Liver (tissue), 3 donors: ENCODE measurements around the gene ESRRB.

Experiments used
- GABPA ChIP-seq, 2 donors: IDR thresholded peaks in 1 of 2; conservative IDR thresholded peaks in 1 of 2; 2 replicates each; pipeline ENCODE4 v1.6.1; 2016; ENCODE audit warnings: antibody characterized with exemption in 2 of 2, mild to moderate bottlenecking in 1 of 2, moderate library complexity in 1 of 2
- SP1 ChIP-seq: IDR thresholded peaks from 2 replicates; pipeline ENCODE4 v1.6.1; 2018; ENCODE audit warnings: antibody characterized with exemption, mild to moderate bottlenecking
- TAF1 ChIP-seq: conservative IDR thresholded peaks from 2 replicates; pipeline ENCODE4 v1.6.1; 2016; ENCODE audit warnings: antibody characterized with exemption, mild to moderate bottlenecking
- TF ChIP-seq, protein P1 (sequence below): fragments of 150-350 bp; IDR thresholded peaks from 2 replicates; pipeline ENCODE4 v1.5.1; 2017; ENCODE audit warnings: improper control_type of control experiment, low read depth, low read length; ENCODE audit not compliant: missing input control
- TF ChIP-seq, protein P2 (sequence below): IDR thresholded peaks from 2 replicates; pipeline ENCODE4 v1.6.1; 2016; ENCODE audit warnings: antibody characterized with exemption
- TF ChIP-seq, protein P3 (sequence below): IDR thresholded peaks from 2 replicates; pipeline ENCODE4 v1.6.1; 2016; ENCODE audit warnings: antibody characterized with exemption, mild to moderate bottlenecking
- TF ChIP-seq, protein P4 (sequence below): IDR thresholded peaks from 2 replicates; pipeline ENCODE4 v1.6.1; 2016; ENCODE audit warnings: antibody characterized with exemption
- donor health status: healthy.
- donor health status: healthy.

DNA sequence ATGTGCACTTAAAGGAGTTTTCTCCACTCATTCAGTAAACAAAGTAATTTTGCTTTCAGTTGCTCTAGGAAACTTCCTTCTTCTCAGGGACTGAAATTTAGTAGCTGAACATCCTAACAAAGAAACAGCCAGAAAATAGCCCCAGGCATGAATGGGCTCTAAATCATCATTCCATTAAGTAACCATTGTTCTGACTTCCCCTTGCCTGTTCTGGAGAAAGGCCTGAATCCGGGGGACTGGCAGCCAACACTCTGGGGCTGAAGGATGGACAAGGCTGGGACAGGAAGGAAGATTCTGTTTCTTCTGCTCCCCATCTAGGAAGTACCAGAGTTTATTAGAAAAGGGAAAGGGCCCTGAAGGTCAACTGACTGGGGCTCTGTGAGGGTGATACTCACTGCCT lies 104.5 kb downstream of the ESRRB start:
- TF ChIP-seq, protein P1, sequence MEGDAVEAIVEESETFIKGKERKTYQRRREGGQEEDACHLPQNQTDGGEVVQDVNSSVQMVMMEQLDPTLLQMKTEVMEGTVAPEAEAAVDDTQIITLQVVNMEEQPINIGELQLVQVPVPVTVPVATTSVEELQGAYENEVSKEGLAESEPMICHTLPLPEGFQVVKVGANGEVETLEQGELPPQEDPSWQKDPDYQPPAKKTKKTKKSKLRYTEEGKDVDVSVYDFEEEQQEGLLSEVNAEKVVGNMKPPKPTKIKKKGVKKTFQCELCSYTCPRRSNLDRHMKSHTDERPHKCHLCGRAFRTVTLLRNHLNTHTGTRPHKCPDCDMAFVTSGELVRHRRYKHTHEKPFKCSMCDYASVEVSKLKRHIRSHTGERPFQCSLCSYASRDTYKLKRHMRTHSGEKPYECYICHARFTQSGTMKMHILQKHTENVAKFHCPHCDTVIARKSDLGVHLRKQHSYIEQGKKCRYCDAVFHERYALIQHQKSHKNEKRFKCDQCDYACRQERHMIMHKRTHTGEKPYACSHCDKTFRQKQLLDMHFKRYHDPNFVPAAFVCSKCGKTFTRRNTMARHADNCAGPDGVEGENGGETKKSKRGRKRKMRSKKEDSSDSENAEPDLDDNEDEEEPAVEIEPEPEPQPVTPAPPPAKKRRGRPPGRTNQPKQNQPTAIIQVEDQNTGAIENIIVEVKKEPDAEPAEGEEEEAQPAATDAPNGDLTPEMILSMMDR: no peak
- TF ChIP-seq, protein P2, sequence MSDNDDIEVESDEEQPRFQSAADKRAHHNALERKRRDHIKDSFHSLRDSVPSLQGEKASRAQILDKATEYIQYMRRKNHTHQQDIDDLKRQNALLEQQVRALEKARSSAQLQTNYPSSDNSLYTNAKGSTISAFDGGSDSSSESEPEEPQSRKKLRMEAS: no peak
- TF ChIP-seq, protein P3, sequence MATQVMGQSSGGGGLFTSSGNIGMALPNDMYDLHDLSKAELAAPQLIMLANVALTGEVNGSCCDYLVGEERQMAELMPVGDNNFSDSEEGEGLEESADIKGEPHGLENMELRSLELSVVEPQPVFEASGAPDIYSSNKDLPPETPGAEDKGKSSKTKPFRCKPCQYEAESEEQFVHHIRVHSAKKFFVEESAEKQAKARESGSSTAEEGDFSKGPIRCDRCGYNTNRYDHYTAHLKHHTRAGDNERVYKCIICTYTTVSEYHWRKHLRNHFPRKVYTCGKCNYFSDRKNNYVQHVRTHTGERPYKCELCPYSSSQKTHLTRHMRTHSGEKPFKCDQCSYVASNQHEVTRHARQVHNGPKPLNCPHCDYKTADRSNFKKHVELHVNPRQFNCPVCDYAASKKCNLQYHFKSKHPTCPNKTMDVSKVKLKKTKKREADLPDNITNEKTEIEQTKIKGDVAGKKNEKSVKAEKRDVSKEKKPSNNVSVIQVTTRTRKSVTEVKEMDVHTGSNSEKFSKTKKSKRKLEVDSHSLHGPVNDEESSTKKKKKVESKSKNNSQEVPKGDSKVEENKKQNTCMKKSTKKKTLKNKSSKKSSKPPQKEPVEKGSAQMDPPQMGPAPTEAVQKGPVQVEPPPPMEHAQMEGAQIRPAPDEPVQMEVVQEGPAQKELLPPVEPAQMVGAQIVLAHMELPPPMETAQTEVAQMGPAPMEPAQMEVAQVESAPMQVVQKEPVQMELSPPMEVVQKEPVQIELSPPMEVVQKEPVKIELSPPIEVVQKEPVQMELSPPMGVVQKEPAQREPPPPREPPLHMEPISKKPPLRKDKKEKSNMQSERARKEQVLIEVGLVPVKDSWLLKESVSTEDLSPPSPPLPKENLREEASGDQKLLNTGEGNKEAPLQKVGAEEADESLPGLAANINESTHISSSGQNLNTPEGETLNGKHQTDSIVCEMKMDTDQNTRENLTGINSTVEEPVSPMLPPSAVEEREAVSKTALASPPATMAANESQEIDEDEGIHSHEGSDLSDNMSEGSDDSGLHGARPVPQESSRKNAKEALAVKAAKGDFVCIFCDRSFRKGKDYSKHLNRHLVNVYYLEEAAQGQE: no peak
- TF ChIP-seq GABPA (IDR thresholded peaks at IDR 0.05 in 1 of 2, conservative IDR thresholded peaks at IDR 0.05 in 1 of 2): no peak
- no peak for TF ChIP-seq SP1
- TF ChIP-seq, protein P4, sequence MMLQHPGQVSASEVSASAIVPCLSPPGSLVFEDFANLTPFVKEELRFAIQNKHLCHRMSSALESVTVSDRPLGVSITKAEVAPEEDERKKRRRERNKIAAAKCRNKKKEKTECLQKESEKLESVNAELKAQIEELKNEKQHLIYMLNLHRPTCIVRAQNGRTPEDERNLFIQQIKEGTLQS: no peak
- no peak for TF ChIP-seq TAF1
